ENCODE measurements around the gene MTUS2.
A peak's percentile ranks its signal among the peaks of the same experiment; 100 is the strongest.
"Not testable (repeated sequence)": the region's sequence is repeated elsewhere in the genome, so short reads cannot be mapped to it uniquely, and the experiment has no call there.

Gene MTUS2

GRCh38 chr13:29319451-29319850 lies 499.3 kb downstream of the MTUS2 start:
- DNase-seq (ENCODE audit: low read depth) = no peak

GRCh38 chr13:29323954-29324353 lies 503.8 kb downstream of the MTUS2 start:
- DNase-seq (ENCODE audit: low read depth) = no peak

DNA sequence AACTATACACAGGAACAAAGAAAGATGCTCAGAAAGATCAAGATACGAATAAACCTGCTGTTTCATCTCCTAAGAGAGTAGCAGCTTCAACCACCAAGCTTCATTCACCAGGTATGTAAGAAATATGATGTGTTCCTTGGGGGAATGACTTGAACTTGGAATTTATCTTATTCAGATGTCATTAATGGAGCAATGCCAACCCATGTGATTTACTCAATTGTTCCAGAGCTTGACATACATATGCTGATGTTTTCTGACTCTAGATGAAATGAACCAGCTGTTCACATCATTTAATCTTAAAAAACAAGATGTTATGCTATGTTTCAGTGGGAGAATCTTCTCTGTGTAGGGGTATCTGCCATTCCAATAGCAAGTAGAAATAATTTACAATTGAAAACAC lies 504.5 kb downstream of the MTUS2 start:
- DNase-seq (ENCODE audit: low read depth) = no peak

GRCh38 chr13:29328501-29328900 lies 508.4 kb downstream of the MTUS2 start:
- DNase-seq (ENCODE audit: low read depth) = no peak

DNA sequence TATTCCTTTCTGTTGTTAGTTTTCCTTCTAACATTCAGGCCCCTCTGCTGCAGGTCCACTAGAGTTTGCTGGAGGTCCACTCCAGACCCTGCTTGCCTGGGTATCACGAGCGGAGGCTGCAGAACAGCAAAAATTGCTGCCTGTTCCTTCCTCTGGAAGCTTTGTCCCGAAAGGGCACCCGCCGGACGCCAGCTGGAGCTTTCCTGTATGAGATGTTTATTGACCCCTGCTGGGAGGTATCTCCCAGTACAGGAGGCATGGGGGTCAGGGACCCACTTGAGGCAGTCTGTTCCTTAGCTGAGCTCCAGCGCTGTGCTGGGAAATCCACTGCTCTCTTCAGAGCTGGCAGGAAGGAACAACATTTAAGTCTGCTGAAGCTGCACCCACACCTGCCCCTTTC lies 516.2 kb downstream of the MTUS2 start:
- no peak for DNase-seq (ENCODE audit: low read depth)

- no peak for DNase-seq (ENCODE audit: low read depth)
These were observed 519.5 kb downstream of the MTUS2 start for GRCh38 chr13:29339386-29340272.

DNA sequence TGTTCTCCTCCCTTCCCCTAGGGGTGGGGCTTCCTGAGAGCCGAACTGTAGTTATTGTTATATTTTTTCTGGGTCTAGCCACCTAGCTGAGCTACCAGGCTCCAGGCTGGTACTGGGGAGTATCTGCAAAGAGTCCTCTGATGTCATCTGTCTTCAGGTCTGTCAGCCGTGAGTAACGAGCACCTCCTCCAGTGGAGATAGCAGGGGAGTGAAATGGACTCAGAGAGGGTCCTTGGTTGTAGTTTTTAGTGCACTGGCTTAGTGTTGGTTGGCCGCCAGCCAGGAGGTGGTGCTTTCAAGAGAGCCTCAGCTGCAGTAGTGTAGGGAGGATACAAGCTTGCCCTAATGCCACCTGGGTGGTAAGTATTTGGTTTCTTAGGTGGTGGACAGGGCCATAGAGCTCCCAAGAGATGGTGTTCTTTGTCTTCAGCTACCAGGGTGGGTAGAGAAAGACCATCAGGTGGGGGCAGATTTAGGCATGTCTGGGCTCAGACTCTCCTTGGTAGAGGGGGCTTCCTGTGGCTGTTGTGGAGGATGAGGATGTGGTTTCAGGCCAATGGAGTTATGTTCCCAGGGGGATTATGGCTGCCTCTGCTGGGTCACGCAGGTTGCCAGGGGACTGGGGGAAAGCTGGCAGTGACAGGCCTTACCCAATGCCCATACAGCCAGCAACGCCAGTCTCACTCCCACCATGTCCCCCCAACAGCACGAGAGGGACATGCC lies 525.9 kb downstream of the MTUS2 start:
- DNase-seq (ENCODE audit: low read depth) = not testable (repeated sequence)

DNA sequence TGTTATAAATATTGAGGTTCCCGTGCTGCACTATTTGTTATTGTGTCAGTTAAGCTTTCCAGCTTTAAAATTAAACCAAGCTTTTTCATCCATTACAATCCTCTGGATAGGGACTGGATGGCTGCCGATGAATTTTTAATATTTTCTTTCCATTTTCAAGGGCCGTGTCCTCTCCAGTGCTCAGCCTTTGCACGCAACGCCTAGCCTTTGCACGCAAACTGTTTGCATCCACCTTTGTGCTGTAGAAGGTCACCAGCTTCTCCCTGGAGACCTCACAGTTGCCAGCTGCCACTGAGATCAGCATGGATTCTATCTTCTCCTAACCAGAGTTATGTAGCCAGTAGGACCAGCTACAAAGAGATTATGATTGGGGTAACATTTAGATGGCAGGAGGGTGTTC lies 534.9 kb downstream of the MTUS2 start:
- DNase-seq (ENCODE audit: low read depth) = no peak

DNA sequence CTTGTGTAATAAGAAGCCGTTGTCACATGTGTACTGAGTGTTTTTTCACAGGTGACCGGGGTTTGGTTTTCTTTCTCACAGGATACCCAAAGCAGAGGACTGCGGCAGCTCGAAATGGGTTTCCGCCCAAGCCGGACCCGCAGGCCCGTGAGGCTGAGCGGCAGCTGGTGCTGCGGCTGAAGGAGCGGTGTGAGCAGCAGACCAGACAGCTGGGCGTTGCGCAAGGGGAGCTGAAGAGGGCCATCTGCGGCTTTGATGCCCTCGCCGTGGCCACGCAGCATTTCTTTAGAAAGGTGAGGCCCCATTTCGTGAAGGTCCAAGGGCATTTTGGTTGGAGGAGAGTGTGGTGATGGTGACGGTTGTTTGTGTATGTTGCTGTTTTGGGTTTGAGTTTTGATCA lies 539.0 kb downstream of the MTUS2 start:
- no peak for DNase-seq (ENCODE audit: low read depth)

DNA sequence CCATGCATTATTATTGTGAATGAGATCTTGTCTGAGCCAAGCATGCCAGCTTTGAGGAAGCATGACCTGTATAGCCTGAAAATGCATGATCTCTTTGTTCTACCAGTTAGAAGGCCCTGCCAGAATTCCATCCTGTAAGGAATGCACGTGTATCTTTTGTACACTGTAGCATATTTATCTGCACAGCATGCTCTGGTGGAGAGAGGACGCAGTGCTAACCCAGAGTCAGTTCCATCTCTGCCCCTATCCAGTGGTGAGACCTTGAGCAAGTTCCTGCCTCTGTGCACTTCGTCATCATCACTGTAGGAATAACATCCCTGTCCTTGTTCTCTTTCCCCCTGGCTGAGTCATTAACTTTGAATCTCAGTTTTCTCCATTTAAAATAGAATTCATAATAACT lies 541.6 kb downstream of the MTUS2 start:
- no peak for DNase-seq (ENCODE audit: low read depth)

DNA sequence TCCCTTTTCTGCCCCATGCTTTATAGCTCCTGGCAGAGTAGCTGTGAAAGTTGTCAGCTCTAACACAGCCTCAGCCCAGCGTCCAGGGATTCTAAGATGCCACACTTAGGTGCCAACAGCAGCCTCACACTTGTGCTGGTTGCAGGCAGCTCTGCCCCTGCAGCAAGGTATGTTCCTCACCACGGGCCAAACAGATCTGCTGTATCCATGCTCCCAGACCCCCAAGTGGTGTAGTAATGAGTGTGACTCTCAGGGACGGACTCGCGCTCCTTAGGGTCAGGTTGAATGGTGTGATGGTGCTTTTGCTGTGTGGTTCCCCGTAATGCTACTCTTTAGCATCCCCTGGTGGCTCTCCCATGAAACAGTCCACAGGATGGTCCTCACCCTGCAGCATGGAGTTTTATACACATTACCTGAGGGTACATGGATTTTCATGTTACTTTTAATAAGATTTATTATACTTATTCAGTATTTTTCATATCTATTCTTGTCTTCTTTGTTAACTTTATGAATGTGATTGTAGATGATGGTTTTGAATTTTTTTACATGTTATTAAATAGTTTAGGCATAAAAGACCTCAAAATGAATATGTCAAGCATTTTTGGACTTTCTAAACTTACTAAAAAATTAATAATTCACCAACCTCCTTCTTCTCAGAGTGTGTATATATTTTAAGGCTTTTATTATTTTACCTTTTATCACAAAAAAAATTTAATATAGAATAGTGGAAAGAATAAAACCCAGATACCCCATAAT lies 542.9 kb downstream of the MTUS2 start:
- DNase-seq (ENCODE audit: low read depth) = peak; percentile 12

- DNase-seq (ENCODE audit: low read depth) = peak; percentile 13
These were observed 549.1 kb downstream of the MTUS2 start for GRCh38 chr13:29369060-29369743.

- DNase-seq (ENCODE audit: low read depth) = no peak
These were observed 559.1 kb downstream of the MTUS2 start for GRCh38 chr13:29379281-29379680.

DNA sequence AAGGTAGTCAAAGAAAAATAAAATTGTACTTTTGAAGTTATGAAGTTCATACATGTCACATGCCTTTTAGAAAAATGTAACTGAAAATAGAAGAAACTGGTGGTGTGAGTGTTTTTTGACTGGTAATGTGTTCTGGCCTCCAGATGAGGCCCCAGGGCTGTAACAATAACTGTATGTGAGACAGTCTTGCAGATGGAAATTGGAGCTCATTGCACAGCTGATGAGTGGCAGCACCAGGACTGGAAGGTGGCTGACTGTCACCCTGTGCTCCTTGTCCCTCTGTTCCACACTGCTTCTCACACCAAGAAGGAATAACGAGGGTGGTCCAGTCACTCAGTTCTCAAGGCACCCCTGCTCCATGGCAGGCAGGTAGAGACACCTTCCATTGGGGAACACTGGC lies 559.7 kb downstream of the MTUS2 start:
- DNase-seq (ENCODE audit: low read depth) = no peak

- DNase-seq (ENCODE audit: low read depth) = no peak
These were observed 561.9 kb downstream of the MTUS2 start for GRCh38 chr13:29382021-29382420.

DNA sequence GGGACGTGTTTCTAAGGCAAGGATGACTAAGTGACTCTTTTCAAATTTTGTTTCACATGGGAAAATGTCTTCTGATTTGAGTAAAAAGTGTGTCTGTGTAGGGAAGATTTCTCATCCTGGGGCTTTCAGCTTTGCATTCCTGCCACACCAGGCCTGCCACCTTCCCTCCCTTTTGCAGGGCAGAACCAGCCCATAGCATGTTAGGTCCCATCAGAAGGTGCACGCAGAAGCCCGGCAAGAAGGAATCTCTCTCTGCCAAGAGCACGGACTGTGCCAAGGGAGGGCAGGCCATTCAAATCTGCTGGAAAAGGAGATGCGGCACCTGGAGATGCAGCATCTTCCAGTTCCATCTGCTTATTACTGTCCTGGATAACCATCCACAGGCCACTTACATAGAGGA lies 563.3 kb downstream of the MTUS2 start:
- no peak for DNase-seq (ENCODE audit: low read depth)

DNA sequence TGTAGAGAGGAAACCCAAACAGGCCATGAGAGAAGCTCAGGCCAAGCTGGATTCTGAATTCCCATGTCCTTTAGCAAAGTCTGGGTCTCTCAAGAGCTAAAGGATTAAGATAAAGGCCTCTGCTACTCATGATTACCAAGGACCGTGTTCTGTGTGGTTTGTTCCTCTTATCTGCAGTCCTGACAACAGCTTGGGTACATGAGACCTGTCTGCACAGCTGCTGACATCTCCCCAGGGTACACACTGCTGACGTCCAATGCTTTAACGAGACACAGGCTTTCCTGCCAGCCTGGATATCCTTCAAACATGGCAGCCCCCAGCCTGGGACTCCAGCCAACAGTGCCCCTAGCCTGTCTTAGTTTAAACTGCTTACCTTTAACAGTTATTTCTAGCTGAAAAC lies 564.3 kb downstream of the MTUS2 start:
- no peak for DNase-seq (ENCODE audit: low read depth)

DNA sequence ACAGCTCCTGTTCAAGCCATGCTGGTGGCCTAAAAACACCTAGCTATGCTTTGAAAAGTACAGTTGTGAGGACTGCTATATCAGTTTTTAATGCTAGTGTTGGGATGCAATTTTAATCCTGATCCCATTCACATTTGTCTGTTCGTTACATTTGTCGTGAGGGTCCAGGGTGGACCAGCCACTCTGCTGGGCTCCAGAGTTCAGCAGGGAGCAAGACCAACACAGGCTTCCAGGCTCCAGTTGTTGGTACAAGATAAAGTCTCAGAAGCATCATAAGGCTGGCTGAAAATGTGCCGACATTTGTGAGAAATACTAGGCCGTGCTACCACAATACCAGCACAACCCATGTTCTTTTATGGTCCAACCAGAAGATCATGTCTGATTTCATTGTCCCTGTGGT lies 564.7 kb downstream of the MTUS2 start:
- DNase-seq (ENCODE audit: low read depth) = no peak

GRCh38 chr13:29386246-29386645 lies 566.1 kb downstream of the MTUS2 start:
- no peak for DNase-seq (ENCODE audit: low read depth)

DNA sequence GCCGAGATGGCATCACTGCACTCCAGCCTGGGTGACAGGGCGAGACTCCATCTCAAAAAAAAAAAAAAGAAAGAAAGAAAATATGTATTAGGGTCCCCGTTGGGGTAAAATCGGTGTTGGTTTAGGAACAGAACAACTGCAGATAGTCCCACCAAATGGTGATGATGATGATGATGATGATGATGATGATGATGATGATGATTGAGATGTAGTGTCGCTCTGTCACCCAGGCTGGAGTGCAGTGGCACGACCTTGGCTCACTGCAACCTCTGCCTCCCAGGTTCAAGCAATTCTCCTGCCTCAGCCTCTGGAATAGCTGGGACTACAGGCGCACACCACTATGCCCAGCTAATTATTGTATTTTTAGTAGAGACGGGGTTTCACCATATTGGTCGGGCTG lies 570.5 kb downstream of the MTUS2 start:
- not testable (repeated sequence) for DNase-seq (ENCODE audit: low read depth)

DNA sequence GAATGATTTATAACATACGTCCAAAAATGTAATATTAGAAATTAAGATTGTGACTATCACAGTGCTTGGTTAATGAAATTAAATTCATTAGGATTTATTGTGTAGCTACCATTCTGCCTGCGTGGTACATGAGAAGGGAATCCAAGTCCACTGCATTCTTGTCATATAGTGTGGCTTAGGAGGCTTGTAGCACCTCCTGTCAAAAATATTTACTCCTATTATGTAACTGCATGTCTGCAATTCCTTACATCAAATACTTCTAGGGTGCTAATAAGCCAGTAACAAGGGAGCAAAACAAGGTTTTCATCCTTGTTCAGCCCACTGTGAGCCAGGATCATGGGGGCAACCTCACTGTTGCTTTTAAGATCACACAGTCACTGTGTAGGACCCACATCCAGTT lies 576.3 kb downstream of the MTUS2 start:
- DNase-seq (ENCODE audit: low read depth) = no peak

GRCh38 chr13:29397265-29397664 lies 577.1 kb downstream of the MTUS2 start:
- no peak for DNase-seq (ENCODE audit: low read depth)
